ENCODE measurements around the gene GRIN3A.
"Not testable (repeated sequence)": the region's sequence is repeated elsewhere in the genome, so short reads cannot be mapped to it uniquely, and the experiment has no call there.

GRIN3A gene

GRCh38 chr9:101569741-101570501 is 168.5 kb downstream of the GRIN3A start:
- DNase-seq: no peak

- DNase-seq: no peak
These were observed 170.6 kb downstream of the GRIN3A start for GRCh38 chr9:101567725-101568350.

- DNase-seq: no peak
These were observed 171.3 kb downstream of the GRIN3A start for GRCh38 chr9:101566904-101567724.

- no peak for DNase-seq
These were observed 174.2 kb downstream of the GRIN3A start for GRCh38 chr9:101564252-101564651.

- DNase-seq: no peak
These were observed 175.5 kb downstream of the GRIN3A start for GRCh38 chr9:101562966-101563365.

GRCh38 chr9:101561740-101562139 is 176.7 kb downstream of the GRIN3A start:
- DNase-seq: no peak

- DNase-seq: not testable (repeated sequence)
These were observed 188.9 kb downstream of the GRIN3A start for GRCh38 chr9:101549472-101550098.

GRCh38 chr9:101543098-101543735 is 195.2 kb downstream of the GRIN3A start:
- no peak for DNase-seq

GRCh38 chr9:101540069-101540468 is 198.4 kb downstream of the GRIN3A start:
- DNase-seq: no peak

GRCh38 chr9:101536938-101537337 is 201.5 kb downstream of the GRIN3A start:
- no peak for DNase-seq

- DNase-seq: no peak
These were observed 202.1 kb downstream of the GRIN3A start for GRCh38 chr9:101536351-101536750.

GRCh38 chr9:101533334-101534204 is 204.9 kb downstream of the GRIN3A start, which contains the start of gene RNF20:
Gene RNF20 (plus strand): TSS chr9:101533853. CDS start chr9:101535424, 1,571 bp downstream.
- DNase-seq: peak; percentile 99 to 100

- DNase-seq: peak; percentile 52 to 67
These were observed 208.3 kb downstream of the GRIN3A start for GRCh38 chr9:101530076-101530711.

- DNase-seq: no peak
These were observed 210.4 kb downstream of the GRIN3A start for GRCh38 chr9:101528015-101528414.

- DNase-seq: no peak
These were observed 211.4 kb downstream of the GRIN3A start for GRCh38 chr9:101527066-101527465.

GRCh38 chr9:101524371-101524770 is 214.1 kb downstream of the GRIN3A start:
- no peak for DNase-seq
